NCI-H146 (cell line): ENCODE data around the gene SOX6.
"Not testable (repeated sequence)": the region's sequence is repeated elsewhere in the genome, so short reads cannot be mapped to it uniquely, and the experiment has no call there.

ENCODE experiments used
- DNase-seq: peaks from one replicate; lab custom pipeline; 2025; lab: John Stamatoyannopoulos, UW

The SOX6 gene

DNA sequence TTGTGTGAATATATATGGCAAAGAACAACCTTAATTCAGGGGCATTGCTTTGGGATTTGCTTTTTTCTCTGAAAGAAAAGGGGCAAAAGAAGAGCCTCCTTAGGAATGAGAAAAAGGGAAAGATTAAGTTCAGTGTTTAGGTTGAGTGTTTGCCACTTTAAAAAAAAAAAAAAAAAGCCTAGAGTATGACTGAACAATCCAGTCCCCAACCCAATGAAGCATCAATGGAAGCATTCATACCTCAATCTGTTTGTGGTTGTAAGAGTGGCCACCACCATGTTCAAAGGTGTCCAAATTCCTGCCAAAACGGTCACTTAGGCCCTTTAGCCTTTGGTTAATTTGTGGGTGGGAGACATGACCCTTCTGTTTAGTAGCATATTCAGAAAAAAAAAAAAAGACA lies 260.6 kb downstream of the SOX6 start:
- DNase-seq = no peak

DNA sequence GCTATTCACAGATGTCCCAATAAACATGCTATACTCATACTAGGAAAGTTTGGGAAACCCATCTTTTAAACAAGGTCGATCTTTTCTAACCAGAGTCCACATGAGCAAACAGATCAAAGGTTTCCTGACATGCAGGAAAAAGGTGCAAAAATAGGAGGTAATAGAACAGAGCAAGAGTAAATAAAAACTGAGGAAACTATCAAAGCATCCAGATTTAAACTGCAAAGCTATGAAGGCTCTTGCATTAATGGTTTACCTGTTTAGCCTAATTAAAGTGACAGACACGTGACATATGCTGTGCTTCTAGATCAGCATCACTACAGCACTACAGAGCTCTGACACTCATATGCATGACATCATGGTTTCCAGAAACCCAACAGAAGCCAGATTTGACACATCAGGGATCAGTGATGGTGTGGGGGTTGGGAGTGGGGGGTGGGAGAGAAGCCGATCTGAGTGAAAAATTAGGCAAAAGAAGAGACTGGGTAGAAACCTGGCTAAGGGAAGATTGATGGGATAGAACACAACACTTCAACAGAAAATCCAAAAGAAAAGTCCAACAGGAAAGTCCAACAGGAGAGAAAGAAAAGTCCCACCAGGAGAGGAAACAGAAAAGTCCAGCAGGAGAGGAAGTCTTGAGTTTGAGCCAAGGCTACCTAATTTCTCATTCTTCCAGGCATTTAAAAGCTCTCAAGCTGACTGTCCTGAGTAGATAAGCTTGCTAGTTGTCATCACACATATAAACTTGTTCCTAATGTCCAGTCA lies 262.3 kb downstream of the SOX6 start:
- no peak for DNase-seq

DNA sequence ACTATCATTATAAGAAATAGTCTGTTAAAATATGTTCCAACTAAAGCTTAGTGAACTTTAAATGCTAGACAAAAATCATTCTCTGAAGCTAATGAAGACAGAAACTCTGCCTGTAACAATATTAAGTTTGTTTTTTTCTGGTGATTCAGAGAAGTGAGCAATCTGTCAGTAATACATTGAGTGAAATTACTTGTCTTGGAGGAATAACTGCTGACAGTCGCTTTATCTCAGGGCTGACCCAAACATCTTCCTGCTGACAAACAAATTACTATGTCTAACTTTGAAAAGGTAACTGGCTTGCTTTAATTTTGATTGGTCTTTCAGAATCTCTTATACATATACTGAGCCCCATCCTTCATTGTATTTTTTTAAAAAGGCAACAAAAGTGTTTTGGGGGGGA lies 264.5 kb downstream of the SOX6 start:
- no peak for DNase-seq

DNA sequence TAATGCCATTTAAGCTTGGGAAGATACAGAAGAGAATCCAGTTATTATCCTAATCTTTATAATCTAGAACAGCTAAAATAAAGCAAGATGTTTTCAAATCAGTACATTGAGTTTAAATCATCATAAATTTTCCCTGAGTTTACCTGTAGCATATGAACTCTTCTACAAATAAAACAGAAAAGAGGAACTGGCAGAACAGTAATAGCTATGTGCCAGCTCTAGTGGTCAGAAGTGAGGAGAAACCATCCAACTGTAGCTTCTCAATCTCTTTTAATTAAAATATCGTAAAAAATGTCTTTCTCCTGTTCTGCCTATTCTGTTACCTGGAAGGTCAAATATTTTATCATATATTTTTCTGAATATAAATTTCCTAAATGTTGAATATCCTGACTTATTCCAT lies 266.9 kb downstream of the SOX6 start:
- no peak for DNase-seq

DNA sequence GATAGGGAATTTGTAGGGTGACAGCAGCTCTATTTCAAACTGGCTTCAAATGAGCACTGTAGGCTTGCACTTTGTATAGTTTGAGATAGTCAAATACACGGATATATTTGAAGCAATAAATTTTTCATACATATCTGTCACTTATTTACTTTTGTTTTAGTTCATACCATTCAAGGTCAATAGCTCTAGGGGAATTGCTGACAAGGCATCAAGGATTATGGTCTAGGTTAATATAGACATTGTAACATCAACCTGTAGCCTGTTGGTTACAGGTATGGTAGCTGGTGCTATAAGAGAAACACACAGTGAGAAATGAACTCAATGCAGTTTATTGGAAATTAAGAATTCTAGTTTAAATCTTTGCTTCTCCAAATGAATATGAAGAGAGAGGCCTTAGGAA lies 267.6 kb downstream of the SOX6 start:
- no peak for DNase-seq

DNA sequence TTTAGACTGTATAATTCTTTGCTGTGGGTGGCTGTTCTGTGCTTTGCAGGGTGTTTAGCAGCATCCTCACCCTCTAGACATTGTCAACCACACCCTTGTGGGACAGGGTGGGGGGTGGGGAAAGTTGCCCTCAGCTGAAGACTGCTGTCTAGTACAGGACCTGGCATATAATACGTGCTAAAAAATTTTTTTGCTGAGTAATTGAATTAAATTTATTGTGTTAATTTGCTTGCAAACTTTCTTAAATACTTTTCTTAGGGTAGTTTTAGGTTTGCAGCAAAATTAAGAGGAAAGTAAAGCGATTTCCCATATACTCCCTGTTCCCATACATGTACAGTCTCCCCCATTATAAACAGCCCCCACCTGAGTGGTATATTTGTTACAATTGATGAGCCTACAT lies 268.5 kb downstream of the SOX6 start:
- DNase-seq = no peak

DNA sequence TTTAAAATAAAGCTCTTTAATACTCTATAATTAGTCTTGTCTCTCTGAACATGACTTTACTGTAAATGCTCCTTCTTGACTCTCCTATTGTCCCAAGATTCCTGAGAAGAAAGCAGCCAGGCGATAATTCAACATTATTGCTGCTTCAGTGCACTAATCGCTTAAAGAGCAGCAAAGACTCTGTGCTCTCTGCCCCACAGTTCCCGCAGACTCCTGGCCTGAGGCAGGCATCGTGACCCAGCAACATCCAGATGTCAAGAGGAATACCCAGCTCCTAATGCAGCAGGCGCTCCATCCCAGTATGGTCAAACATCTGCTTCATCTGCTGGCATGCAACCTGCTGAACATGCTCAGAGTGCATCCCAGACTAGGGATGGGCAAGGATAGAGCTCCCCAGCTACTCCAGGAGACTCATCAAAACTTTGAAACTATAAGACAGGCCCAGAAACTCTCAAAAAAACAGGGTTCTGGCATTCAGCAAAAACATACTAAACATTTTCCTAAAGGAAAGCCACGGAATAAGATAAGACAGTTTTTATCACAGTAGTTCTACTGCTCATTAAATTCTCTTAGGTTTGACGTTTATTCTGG lies 270.0 kb downstream of the SOX6 start:
- no peak for DNase-seq

DNA sequence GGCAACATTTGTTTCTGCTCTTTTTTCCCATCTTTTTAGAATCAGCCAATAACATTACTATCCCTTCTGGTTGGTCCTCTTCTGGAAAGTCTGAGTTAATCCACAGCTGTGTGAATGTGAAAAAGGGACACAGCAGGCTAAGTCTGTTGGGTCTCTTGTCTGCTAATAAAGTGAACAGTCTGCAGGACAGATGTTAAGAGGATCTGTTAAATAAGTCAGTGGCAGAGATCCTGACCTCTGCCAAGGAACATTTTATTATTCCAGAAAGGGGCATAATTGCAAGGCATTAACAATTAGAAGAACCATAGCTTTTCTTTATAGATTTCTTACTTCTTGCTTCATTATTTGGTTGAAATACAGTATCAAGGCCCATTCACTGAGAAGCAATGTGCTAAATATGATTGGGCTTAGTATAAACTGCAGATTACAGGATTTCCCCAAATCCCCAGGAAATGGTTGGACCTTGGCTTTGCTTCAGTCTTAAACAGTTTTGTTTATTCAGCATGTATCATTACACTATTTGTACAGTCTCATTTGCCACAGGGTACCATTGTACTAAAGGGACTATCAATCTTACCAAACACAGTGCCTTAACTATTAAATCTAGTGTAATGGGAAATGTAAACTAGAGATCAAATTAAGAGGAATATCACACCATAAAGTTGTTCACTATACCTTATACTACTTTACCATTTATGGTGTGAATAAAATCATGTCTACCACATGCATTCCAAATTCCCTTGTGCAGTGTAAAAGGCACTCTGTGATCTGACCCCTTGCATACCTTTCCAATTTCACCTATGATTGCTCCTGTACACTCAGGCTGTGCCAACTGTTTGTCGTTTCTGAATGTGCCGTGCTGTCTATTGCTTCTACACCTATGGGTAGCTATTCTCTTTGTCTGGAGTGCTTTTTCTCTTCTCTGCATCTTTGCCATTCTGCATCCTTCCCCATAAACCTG lies 274.0 kb downstream of the SOX6 start:
- peak; percentile 48 for DNase-seq

DNA sequence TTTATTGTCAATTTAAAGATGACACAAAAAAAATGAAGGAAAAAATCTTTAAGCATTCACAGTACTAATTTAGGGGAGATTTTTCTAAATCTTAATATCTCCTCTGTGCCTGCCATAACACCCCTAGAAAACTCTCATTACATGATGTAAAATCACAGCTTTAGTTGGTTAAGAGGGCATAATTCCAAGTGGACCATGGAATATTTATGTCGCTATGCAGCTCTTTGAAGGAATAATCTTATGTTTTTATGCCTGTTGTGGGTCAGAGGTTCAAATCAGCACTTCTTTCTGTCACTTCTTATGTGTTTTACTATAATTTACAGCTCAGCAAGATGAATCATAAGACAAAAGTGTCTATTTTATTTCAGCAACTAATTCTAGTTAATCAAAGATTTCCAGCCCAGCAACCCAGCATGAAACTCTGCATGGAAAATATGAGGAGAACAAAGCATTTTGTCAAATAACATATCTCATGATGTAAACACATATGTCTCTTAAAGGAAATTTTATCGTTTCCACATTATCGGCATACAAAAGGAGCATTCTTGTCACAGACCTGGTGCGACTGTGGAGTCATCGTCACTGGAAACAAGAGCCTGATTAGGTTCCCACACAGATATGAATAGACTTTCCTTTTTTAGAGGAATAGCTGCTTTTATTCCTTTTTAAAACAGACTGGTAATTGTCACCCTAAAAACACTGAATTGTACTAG lies 274.8 kb downstream of the SOX6 start:
- peak; percentile 18 for DNase-seq

DNA sequence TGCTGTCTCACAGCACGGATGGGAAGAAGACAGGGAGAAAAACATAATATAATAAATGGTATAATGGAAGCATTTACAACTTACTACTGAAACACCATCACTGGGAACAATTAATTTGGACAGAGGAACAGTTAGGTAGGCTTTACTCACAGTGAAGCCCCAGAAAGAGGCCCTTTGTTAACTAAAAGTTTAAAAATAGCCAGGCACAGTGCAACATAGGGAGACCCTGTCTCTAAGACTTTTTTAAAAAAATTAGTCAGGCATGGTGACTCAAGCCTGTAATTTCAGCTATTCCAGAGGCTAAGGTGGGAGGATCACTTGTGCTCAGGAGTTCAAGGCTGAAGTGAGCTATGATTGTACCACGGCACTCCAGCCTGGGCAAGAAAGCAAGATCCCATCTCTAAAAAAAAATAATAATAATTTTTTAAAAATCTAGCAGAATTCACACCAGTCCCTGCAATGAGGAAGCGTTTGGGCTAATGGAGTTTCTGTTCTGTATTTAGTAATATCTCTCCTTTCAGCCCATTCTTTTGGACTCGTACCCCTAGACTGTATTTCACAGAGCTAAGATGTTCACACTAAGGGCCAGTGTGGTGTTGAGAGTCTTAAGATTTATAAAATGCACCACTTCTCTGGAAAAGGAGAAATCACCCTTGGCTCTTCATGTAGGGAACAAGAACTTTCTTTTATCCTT lies 275.5 kb downstream of the SOX6 start:
- DNase-seq = no peak

DNA sequence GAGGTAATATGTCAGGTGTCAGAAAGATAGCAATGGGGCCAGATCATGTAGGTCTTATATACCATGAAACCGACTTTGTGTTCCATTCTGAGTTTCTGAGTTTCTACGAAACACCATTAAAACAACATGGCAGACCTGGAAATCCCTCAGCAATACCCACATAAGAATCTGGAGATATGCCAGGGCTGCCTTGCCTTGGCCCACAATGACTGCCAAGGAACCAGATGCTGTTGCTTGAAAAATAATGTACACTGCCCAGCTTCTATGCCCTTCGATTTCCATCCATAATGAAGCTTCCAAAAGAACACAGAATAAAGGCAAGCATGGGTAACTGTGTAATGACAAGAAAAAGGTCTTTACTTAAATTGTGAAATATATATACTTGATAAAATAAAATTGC lies 277.4 kb downstream of the SOX6 start:
- DNase-seq = no peak

DNA sequence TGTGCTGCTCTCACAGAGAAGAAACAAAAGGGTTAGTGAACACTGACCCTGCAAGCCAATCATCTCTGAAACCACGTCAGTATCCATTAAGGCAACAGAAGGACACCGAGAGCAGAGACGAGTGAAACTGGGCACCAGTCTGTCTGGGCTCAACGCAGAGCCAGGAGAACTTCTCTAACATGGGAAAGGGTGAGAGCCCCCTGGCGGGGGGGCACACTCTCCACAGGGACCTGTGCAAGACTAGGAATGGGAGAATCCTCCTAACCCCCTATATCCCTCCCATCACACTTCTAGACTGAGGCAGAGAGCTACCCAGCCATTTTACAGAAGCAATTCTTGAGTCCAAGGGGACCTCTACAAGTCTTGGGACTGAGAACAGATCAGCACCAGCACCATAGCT lies 285.8 kb downstream of the SOX6 start:
- no peak for DNase-seq

DNA sequence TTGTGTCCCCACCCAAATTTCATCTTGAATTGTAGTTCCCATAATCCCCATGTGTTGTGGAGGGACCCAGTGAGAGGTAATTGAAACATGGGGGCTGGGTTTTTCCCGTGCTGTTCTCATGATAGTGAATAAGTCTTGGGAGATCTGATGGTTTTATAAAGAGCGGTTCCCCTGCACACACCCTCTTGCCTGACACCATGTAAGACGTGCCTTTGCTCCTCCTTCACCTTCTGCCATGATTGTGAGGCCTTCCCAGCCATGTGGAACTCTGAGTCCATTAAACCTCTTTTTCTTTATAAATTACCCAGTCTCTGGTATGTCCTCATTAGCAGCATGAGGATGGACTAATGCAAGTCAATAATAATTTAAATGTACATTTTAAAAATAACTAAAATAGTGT lies 289.1 kb downstream of the SOX6 start:
- DNase-seq = not testable (repeated sequence)

DNA sequence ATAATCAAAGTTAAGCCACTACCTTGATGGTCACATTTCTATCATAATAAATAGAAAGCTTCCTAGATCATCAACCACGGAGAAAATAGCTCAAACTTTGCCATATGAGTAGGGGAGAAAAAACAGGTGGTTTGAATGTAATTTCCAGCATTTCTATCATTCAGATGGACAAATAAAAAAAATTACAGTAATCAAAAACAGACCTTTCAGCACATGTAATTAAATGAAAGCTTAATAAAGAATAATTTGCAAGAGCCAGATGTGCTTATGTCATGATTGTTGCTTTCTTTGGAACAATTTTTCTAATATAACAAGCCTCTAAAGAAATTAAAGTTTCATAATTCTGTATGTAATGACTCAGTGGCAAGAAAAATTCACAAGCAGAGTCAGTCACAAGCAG lies 297.0 kb downstream of the SOX6 start:
- DNase-seq = no peak

DNA sequence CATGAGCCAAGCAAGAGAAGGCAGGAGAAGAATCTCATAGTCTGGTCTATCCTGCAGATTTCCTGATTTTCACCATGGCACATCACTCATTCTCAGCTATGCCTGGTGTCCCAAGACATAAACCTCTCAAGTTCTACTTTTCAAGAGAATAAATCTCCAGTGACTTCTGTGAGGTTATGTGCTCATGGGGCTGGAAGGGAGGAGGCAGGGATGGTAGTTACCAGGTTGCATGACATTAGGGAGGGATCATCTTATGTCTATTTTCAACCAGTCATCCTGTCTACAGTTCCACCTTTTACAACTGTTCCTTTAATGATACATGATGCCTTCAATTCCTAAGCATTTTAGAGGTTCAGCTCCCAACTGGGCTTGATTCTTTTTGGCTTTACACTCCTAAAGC lies 297.7 kb downstream of the SOX6 start:
- DNase-seq = no peak

DNA sequence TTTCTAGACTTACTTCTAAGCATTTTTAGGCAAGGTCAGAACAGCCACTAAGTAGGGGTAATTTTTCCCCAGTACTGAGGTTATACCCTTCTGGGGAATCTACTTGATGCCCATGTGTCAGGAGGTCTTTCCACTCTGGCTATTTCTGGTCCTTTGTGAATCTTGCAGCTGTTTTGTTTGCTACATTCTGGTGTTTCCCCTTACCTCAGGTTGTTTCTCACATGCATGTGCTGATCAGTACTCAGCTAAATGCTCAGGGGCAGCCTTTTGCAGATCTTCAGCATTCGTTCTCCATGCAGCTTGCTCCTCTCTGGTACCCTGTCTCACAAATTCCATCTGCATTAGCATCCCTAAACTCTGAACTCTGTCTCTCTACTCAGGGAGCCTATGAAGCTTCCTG lies 303.6 kb downstream of the SOX6 start:
- no peak for DNase-seq

DNA sequence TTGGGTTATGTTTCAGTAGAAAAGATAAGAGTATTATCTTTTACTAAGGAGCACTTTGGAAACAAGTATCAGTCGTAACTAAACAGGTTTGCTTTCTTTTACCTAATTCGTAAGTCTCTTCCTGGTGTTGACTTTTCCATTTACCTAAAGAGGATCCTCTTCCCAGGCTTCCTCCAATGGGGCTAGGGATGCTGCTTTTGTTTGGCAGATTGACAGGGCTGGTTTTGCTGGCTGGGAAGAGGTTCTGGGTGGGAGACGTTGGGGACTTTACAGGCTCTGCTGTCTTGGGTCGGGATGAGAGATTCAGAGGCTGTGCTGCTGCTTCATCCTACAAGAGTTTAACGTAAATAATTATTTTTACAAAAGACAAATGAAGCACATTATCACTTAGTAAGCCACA lies 306.7 kb downstream of the SOX6 start:
- no peak for DNase-seq

DNA sequence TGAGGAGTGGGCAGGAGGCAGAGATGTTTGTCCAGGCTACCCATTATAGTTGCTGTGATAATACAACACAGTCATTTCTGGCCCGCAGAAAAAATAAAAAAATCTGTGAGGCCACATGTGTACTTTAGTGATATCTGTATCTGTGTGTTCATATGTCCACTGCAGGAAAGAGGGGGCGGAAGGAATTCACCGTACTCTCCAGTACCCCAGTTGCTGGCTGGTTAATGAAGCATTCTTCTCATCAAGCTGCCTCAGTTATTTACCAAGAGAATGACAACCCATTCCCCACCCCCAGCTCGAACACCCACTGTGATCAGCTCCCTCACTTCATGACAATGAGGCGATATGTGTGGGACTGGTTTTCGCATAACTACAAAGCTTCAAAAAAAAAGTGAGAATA lies 309.3 kb downstream of the SOX6 start:
- DNase-seq = no peak

DNA sequence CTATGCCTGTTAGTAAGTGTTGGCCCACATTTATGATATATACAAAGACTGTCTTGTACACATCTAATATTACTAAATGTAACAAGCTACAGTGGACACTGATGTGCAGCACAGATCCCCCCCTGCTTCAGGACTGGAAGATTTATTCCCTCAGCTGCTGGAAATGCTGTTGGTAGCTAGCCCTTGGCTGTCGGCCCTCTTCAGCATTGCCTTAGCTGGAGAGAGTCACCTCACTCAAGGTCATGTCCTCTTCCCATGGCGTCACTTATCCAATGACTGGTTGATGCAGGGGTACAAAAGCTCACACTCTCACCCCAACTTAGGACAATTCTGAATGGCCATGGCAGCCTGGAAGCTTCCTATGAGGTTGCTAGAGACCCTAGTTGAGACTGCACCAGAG lies 312.7 kb downstream of the SOX6 start:
- no peak for DNase-seq

DNA sequence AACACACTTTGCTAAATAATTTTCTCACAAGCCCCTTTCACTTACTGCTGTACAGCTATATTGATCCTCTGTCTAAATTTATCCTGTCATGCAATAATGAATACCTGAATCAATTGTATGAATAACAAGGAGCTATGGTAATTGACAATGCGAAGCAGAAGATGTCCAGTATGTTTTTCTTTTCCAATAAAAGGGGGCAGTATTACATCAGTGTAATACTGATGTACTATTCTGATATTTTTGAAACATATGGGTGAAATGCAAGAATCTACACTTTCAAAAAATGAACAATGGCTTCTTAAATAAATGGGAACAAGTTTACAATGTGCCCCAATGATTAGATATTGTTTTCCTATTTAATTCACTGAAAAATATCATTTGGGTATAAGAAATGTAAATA lies 315.1 kb downstream of the SOX6 start:
- no peak for DNase-seq

DNA sequence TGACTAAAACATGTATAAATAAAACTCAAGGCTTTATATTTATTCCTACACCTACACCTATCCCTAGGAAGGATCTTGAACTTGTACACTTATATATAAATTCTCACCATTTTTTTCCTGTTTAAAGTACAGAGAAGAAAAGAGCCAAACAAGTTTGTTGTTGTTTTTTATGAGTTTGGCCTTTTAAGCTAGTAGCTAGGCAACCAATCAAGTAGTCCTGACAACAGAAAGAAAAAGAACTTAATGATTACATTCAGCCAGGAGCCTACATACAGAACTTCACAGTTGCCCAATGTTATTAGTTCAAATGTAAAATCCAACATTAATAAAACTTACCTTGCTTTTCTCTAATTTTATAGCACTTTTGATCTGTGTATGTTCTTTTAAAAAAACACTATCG lies 316.2 kb downstream of the SOX6 start:
- no peak for DNase-seq

DNA sequence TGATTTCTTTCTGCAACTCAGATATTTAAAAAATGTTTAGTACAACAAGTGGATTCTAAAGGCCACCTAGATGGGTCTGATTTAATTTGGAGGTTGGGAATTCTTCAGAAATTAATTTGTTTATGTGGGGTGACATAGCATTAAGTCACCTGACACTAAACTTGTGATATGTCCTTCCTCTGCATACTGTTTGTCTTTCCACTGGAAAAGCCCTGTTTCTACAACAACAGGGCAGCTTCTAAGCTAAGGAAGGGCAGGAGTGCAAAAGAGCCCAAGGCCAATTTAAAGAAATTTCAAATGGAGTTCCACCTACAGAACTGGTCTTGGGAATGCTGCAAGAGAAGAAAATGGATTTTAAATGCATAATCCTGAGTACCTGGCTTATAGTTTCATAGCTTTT lies 319.2 kb downstream of the SOX6 start:
- no peak for DNase-seq
